T1000 (cell line): Measurements from ENCODE around the gene BACH2.

Experiments
- DNase-seq: peaks from one replicate; lab custom pipeline; 2025; ENCODE audit warnings: mixed read lengths; lab: John Stamatoyannopoulos, UW

The BACH2 gene

DNA sequence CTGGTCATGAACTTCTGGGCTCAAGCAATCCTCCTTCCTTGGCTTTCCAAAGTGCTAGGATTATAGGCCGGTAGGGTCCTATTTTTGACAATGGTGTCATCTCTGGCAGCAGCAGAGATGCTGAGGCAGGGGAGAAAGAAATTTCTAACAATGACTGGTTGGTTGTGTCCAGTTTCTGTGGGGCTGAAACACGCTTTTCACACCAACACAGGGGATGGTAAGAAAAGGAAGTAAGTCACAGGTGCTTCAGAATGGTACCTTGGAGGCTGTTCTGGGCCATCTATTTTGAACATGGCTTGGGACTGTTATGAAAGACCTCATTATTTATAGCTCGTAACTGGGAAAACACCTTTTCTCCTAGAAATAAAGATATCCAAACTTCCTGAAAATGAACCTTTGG lies 329.7 kb downstream of the BACH2 start:
- DNase-seq, result no peak

DNA sequence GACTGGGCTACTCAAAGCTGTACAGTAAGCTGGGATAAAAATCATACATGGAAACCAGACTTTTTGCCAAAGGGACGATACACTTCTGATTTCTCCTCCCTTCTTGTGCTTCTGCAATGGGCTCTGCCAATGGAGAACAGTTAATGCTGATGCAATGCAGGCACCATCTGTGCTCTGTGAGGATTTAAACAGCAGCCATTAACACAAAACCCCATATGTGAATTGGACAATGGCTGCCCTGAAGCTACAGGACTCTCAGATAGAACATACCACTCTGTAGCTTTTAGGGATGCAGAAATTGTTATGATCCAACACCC lies 330.5 kb downstream of the BACH2 start:
- no peak for DNase-seq

DNA sequence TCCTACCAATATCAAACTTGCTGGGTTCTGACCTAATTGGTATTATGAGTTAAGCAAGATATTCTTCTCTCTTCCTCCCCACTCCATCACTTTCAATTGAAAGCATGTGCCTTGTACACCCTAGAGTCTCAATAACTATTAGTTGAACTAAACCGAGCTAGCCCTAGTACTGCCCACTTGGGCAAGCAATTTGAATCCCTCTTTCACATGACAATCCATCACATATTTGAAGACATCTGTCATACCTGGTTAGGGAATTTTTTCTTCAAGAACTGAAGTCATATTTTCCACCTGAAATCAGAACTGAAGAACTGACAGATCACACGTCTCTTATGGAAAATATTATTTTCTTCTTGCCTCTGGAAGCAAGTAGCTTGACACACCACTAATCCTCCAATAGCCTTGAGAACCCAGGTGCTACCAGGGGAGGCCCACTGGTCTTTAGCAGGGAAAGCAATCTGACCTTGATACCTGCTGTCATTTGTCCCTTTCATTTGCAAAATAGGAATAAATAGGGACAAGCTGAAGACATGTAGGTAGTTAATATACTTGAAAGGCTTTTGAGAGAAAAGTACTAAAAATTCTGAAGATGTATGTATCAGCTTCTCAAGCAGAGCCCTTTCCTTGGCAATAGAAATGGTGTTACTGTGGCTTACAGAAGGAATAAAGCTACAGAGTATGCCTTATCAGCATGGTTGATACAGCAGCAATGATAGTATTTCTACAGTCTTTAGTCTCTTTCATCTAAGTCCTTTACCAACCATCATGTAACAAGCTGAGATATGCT lies 331.0 kb downstream of the BACH2 start:
- DNase-seq, result no peak

DNA sequence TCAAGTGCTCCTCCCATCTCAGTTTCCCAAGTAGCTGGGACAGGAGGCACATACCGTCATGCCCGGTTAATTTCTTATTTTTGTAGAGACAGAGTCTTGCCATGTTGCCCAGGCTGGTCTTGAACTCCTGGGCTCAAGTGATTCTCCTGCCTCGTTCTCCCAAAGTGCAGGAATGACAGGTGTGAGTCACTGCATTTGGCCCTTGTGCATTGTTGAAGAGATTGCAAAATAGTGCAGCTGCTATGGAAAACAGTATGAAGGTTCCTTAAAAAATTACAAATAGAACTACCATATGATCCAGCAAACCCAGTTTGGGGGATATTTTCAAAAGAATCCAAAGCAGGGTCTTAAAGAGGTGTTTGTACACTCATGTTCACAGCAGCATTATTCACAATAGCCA lies 333.3 kb downstream of the BACH2 start:
- DNase-seq, result no peak

DNA sequence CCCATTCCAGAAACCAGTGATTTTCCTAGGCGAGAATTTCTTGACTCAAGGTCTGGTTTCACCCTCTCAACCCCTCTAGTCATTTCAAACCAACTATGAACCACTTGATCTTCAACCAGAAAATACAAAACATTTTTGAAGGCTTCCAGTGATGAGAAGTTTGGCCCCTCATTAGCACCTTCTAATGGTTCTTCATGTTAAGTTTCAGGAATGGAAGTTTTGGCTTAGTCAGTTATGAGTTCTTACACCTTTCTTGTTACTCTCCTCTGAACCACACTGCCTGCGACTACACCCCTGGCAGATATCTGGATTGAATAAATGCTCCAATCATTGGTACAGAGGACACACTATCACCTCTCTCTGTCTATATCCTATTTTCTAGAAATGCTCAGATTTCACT lies 335.2 kb downstream of the BACH2 start:
- DNase-seq, result no peak

GRCh38 chr6:89959883-89960282 lies 336.8 kb downstream of the BACH2 start:
- no peak for DNase-seq

DNA sequence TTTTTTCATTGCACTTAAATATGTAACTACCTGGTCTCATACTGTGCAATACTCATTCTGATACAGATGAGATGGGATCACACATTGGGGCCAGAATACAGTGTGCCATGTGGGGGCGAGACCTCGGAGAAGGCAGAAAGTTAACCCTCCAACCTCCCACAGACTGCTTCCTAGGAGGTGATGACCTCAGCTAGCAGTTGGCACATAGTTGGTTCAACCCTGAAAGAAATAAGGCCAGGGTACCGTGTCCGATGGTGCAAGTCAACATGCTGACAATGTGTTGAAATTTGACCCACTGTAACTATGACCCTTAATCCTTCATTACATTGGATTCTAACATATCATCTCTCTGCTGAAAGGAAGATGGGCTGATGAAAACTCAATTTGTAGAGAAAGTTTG lies 340.5 kb downstream of the BACH2 start:
- no peak for DNase-seq

GRCh38 chr6:89955364-89955763 lies 341.3 kb downstream of the BACH2 start:
- no peak for DNase-seq

DNA sequence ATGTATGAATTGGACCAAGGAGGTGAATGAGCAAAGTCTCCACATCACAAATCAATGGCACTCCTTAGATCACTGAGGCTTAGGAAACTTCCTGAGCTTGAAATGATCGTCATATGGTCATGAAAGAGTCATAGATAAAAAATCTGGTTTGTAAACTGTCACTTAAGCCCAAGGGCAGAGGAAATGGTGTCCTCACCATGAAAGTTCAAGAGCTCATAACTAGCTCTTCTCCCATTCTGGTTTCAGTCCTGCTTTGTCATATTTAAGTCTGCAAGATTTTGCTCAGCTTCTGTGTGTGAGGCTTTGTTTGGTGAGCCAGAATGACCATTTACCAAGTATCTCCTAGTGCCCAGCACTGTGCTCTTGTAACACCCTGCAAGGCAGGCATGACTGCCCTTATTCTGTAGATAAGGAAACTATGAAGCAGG lies 341.9 kb downstream of the BACH2 start:
- no peak for DNase-seq

GRCh38 chr6:89952686-89953085 lies 344.0 kb downstream of the BACH2 start:
- no peak for DNase-seq

DNA sequence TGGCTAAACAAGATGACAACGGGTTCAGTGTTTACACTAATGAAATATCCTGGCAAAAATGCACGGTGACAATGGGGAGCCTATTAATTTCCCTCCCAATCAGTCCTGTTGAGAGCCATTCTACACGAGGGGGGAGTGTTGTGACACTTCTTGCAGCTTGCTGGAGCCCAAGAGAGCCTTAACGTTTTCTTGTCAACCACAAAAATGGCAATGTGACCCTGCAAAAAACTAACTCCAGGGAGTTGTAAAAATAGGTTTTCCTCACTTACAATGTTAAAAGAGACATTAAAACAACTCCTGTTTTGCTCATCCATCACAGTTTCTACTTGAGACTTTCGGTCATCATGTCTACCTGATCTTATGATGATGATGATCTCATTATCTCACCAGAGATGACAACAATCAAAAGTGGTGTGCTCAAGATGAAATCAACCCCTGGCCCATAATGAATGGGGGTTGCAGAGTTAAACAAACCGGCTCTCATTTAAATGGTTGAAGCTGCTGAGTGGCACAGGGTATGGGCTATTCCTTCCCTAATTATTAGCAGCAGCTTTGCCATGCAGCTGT lies 344.5 kb downstream of the BACH2 start:
- DNase-seq, result no peak

- DNase-seq, result no peak
These were observed 345.0 kb downstream of the BACH2 start for GRCh38 chr6:89951574-89952104.

GRCh38 chr6:89950879-89951391 lies 345.7 kb downstream of the BACH2 start:
- no peak for DNase-seq

GRCh38 chr6:89950446-89950845 lies 346.2 kb downstream of the BACH2 start:
- DNase-seq, result no peak

DNA sequence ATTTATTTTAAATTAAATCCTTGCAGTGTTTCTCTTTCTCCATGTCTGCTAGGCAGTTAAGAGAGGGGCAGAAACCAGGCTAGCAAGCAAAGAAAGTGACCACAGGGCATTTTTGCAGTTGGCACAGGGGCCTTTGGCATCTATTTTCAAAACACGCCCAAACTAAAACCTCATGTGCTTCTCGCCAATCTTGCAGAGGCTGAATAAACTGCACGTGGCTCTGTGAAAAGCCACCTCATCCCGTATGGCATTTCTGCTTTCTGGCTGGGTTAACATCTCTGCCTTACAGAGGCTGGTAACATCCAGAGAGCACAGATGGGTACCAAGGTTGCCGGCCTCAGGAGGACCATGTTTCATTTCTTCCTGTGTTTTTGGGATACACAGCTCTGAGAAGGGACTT lies 347.8 kb downstream of the BACH2 start:
- DNase-seq, result no peak

DNA sequence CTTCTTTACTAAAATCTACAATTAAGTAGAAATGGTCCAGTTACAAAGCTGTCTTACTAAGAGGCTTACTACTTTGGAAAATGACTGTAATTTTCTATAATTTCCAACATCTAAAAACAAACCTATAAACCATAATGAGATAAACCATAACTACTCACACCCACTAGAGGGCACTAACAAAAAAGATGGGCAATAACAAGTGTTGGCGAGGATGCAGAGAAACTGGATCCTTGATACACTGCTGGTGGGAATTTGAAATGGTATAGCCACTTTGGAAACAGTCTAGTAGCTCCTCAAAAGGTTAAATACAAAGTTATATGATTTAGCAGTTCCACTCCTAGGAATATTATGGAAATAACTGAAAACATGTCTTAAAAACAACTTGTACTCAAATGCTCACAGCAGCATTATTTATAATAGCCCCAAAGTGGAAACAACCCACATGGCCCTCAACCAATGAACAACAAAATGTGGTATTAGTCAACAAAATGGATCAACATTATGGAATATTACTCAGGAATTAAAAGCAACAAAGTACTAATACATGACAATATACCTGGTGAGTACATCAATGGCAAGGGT lies 351.7 kb downstream of the BACH2 start:
- DNase-seq, result no peak

DNA sequence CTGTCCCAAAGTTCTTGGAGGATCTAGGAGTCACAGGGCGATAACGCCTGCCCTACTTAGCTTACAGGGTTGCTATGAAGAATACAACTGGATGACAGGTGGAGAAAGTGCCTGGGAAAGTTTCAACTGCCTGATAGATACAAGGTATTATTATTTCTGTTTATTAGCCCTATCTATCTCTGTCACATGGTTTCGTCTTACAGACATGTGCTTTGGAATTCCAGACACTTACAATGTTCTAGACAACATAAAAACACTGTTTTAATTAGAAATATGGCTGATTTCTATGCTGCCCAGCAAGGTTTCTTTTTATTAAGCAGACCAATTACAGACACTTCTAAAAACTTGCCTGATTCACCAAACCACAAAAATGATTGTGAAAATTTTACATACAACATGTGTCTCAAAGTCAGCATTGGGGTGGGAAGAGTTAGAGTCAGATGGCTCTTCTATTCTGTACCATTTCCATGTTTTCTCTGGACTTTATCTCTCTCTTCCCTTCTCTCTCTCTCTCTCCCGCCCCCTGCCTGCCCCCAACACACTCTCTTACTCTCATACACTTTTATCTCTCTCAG lies 352.4 kb downstream of the BACH2 start:
- DNase-seq, result no peak

- DNase-seq, result no peak
These were observed 354.0 kb downstream of the BACH2 start for GRCh38 chr6:89942601-89943000.

GRCh38 chr6:89941763-89942497 lies 354.7 kb downstream of the BACH2 start:
- no peak for DNase-seq

DNA sequence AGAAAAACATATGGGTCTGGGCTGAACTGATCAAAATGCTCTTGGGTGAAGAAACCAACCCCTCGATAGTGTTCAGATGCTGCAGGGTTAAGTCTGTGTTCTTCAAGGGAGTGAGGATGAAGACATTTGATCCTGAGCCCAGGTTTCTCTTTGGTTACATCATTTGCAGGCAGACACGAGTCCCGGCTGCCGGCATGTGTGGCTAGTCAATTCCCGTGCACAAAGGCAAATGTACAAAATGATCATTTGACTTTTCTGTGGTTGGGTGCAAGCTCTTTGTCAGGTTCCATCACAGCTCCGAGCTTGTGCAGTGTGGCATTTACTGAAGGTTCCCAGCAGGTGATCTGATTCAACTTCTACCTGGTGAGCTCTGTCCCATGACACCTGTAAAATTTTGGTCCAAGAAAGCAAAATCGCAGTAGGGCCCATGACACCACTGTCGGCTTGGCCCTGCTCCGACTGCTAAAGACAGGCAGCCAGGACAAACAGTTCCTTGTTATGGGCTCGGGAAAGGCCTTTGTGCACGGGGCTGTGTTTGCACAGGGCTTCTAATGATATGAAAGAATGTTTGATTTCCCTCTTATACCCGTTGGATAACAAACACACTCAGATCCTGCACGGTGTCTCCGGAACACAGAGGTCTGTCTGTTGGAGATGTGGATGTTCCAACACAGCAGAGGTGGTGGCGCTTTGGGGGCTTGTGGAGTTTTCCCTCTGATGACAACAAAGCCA lies 355.4 kb downstream of the BACH2 start:
- no peak for DNase-seq

GRCh38 chr6:89940225-89941027 lies 356.2 kb downstream of the BACH2 start:
- peak; percentile 45 for DNase-seq
